Esophagus squamous epithelium (tissue), 5 donors: Measurements from ENCODE around the gene NPPA. TPM values are rescaled to one million over a fixed set of nuclear protein-coding genes. Genes with fewer than 3 reads are reported as not detected.

ENCODE experiments used
- DNase-seq: peaks from one replicate; lab custom pipeline; 2025; lab: John Stamatoyannopoulos, UW
- H3K27ac ChIP-seq, 4 donors: fragments of 200-600 bp; sonication (generic); one replicate each; pipeline ENCODE4 v1.5.1; 2016 to 2019; ENCODE audit warnings: mild to moderate bottlenecking in 1 of 4
- H3K27me3 ChIP-seq, 4 donors: fragments of 200-600 bp; sonication (generic); 1 replicate in 3 of 4; 2 replicates in 1 of 4; pipeline versions ENCODE4 v1.5.1 to v1.6.0; 2017 to 2021; ENCODE audit warnings: antibody characterized with exemption in 1 of 4
- H3K36me3 ChIP-seq, 3 donors: fragments of 200-600 bp; sonication (generic); one replicate each; pipeline ENCODE4 v1.5.1; 2016 to 2019
- H3K4me1 ChIP-seq, 3 donors: fragments of 200-600 bp; sonication (generic); one replicate each; pipeline ENCODE4 v1.5.1; 2017 to 2019
- H3K4me3 ChIP-seq, 4 donors: fragments of 200-600 bp; sonication (generic); 1 replicate in 3 of 4; 2 replicates in 1 of 4; pipeline ENCODE4 v1.5.1; 2016 to 2019; ENCODE audit warnings: mild to moderate bottlenecking in 2 of 4, moderate library complexity in 1 of 4
- H3K9me3 ChIP-seq, 3 donors: fragments of 200-600 bp; sonication (generic); one replicate each; pipeline ENCODE4 v1.5.1; 2016 to 2019
- POLR2A ChIP-seq, 4 donors: fragments of 450-650 bp; IDR thresholded peaks; one replicate each; pipeline ENCODE4 v1.6.1; 2017; ENCODE audit warnings: antibody characterized with exemption in 4 of 4, mild to moderate bottlenecking in 4 of 4, moderate library complexity in 3 of 4
- WGBS, 2 donors: methylation state at CpG; one replicate each; pipeline ENCODE4 v1.1.5; 2018; 5-methylcytosine and 5-hydroxymethylcytosine counted together
- intact Hi-C: fragments of 100-400 bp; cut with DNase I; formaldehyde crosslinking; loops from one replicate; pipeline ENCODE4 v1.15.0; 2022
- total RNA-seq, 4 donors: library from RNA; depleted of rRNA; stranded (reverse); fragments of >200 nt; gene quantifications; one replicate each; pipeline ENCODE4 v1.1.0, GENCODE V29; 2016
- TF ChIP-seq, protein P1 (sequence below), 6 experiments: fragments of 450-650 bp in 4 of 6; fragments of 200-600 bp in 2 of 6; sonication (generic) in 2 of 6; IDR thresholded peaks; one replicate each; pipeline ENCODE4 v1.5.1; 2016 to 2019; ENCODE audit warnings: antibody characterized with exemption in 6 of 6, mild to moderate bottlenecking in 4 of 6, moderate library complexity in 4 of 6
- donor health status: DM: yes; HTN: yes; CAD: no.

NPPA gene
- total RNA-seq, 4 donors from 2014 or later: not detected

DNA sequence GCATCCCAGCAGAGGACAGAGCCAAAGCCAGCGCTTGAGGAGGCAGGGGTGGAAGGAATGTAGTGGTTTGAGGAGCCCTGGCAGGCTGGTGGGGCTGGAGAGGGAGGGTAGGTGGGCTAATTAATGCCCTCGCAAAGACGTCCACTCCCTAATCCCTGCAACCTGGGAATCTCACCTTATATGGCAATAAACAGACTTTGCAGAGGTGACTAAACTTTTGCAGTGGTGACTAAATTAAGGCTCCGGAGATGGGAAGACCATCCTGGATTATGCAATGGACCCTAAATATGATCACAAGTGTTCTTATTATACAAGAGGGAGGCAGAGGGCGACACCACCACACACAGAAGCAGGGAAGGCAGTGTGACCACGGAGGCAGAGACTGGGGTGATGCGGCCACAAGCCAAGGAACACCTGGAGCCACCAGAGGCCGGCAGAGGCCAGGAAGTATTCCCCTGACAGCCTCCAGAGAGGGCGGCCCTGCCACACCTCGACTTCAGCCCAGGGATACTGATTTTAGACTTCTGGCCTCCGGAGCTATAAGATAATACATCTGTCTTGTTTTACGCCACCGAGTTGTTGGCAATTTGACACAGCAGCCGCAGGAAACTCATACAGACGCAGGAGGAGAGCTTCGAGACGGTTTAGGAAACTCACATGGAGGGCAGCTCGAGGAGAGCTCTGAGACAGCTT is 34.3 kb upstream of the NPPA start:
- Histone ChIP-seq H3K27ac (no peak overlapping the region), H3K36me3 (no peaks in the 10 kb centered on the region), H3K9me3 (no peaks in the 10 kb centered on the region), H3K27me3 (peaks cover 0 to 50% (median 0%) of the 10 kb centered on the region in 4 donors), H3K4me3 (no peak overlapping the region), H3K4me1 (peaks cover 0 to 12% (median 0%) of the 10 kb centered on the region in 3 donors)
- 72 to 79% methylated on average over 18 of the region's 18 CpGs for WGBS, 2 donors
- DNase-seq: no peak
- TF ChIP-seq, protein P1, sequence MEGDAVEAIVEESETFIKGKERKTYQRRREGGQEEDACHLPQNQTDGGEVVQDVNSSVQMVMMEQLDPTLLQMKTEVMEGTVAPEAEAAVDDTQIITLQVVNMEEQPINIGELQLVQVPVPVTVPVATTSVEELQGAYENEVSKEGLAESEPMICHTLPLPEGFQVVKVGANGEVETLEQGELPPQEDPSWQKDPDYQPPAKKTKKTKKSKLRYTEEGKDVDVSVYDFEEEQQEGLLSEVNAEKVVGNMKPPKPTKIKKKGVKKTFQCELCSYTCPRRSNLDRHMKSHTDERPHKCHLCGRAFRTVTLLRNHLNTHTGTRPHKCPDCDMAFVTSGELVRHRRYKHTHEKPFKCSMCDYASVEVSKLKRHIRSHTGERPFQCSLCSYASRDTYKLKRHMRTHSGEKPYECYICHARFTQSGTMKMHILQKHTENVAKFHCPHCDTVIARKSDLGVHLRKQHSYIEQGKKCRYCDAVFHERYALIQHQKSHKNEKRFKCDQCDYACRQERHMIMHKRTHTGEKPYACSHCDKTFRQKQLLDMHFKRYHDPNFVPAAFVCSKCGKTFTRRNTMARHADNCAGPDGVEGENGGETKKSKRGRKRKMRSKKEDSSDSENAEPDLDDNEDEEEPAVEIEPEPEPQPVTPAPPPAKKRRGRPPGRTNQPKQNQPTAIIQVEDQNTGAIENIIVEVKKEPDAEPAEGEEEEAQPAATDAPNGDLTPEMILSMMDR (IDR thresholded peaks at IDR 0.05): no peak
- no peak for TF ChIP-seq POLR2A (IDR thresholded peaks at IDR 0.05)
- intact Hi-C loops: no loop called here

DNA sequence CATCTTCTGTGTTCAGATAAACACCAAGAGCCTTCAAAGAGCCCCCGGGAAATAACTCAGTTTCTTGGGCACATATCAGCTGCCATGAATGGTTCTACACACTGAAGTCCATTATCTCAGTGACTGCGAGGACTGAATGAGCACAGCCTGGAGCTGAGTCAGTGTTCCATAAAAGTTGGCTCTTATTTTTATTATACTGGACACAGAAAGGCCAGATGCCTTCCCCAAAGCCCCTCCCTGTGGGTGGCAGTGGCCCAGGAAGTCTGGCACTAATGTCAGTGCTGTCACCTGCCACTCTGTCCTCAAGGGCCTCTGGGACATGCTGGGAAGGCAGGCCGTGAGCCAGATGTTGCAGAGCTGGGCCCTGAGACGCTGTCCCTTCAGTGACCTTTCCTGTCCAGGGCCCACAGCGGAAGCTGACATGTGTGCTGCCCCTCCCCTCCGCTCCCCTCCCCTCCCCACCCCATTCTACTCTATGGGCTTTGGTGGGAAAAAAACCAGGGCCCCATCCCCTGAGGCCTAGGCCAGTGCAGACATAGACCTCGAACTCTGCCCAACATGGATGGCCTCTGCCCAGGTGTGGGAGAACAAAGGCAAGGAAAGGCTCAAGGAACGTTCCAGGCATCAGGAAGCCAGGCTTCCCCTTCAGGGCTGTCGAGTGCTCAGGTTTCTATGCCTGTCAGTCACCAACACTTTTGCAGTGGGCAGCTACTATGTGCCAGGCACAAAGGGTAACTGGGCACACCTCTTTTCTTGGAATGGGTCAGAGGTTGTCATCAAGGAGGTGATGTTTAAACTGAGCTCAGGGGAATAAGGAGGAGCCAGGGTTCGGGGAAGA is 33.5 kb upstream of the NPPA start:
- no peaks in the 10 kb centered on the region for H3K9me3 ChIP-seq
- H3K4me1 ChIP-seq: peaks cover 0 to 12% (median 0%) of the 10 kb centered on the region in 3 donors
- DNase-seq: no peak
- no peak overlapping the region for H3K4me3 ChIP-seq
- H3K27ac ChIP-seq: no peak overlapping the region
- no peaks in the 10 kb centered on the region for H3K36me3 ChIP-seq
- H3K27me3 ChIP-seq: peaks cover 0 to 57% (median 0%) of the 10 kb centered on the region in 4 donors
- 33 to 50% methylated on average over 5 to 8 of the region's 10 CpGs for WGBS, 2 donors
- TF ChIP-seq POLR2A (IDR thresholded peaks at IDR 0.05): no peak
- TF ChIP-seq, protein P1 (IDR thresholded peaks at IDR 0.05): no peak
- intact Hi-C loops: no loop called here

DNA sequence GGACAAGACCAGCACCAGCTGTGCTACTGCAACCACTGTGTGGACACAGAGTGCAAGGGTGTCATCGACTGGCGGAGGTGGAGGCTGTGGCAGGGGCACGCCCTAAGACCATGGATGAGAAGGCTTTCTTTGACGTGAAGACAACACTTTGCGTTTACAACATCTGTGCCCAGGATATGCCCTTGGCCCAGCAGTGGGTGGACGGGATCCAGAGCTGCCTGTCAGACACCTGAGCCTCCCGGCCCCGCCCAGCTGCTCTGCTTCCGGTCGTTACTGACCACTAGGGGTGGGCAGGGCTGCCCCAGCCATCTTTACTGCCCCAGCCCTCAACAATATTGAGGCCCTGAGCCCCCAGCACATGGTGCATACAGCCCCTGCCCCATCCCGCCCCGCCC is 32.6 kb upstream of the NPPA start:
- Histone ChIP-seq H3K36me3 (no peaks in the 10 kb centered on the region), H3K4me1 (peaks cover 0 to 12% (median 0%) of the 10 kb centered on the region in 3 donors), H3K9me3 (no peaks in the 10 kb centered on the region), H3K27me3 (peaks cover 0 to 64% (median 0%) of the 10 kb centered on the region in 4 donors), H3K4me3 (no peak overlapping the region), H3K27ac (no peak overlapping the region)
- intact Hi-C loops: no loop called here
- no peak for DNase-seq
- TF ChIP-seq, protein P1 (IDR thresholded peaks at IDR 0.05): no peak
- no peak for TF ChIP-seq POLR2A (IDR thresholded peaks at IDR 0.05)
- 63% methylated on average over 10 of the region's 12 CpGs; no CpG with 5 or more reads in 1 of the 2 donors for WGBS, 2 donors

DNA sequence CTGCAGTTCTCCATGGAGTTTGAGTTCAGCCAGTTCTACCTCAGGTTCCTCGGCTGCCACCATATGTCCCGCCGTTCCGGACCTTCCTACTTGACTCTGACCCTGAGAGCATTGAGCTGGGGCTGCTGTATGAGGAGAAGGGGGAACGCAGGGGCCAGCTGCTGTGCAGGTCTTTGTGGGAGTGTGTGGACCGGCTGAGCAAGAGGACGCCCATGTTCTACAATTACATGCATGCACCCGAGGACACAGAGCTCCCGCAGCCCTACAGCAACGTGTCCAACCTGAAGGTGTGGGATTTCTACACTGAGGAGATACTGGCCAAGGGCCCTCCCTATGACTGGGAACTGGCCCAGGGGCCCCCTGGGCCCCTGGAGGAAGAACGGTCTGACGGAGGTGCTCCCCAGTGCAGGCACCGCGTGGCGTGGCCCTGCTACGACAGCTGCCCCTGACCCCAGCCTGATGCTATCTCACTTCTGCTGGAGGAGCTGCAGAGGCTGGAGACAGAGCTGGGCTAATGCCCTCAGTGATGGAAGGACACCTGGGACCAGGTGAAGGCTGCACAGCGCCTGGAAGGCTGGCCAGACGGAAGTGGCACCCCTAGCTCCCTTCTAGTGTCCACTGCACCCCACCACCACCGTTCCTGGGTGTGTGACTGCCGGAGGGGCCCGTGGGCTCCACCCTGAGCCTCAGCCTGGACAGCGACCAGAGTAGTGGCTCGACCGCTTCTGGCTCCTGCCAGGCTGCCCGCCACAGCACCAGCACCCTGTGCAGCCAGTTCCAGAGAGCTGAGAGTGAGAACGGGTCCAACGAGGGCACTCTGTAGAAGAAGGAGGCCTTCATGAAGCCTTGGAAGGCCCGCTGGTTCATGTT is 32.0 kb upstream of the NPPA start:
- 59 to 71% methylated on average over 5 to 11 of the region's 28 CpGs for WGBS, 2 donors
- no peak for DNase-seq
- Histone ChIP-seq H3K27me3 (peaks cover 0 to 70% (median 0%) of the 10 kb centered on the region in 4 donors), H3K36me3 (no peaks in the 10 kb centered on the region), H3K27ac (no peak overlapping the region), H3K9me3 (no peaks in the 10 kb centered on the region), H3K4me3 (no peak overlapping the region), H3K4me1 (peaks cover 0 to 12% (median 0%) of the 10 kb centered on the region in 3 donors)
- intact Hi-C loops: no loop called here
- TF ChIP-seq, protein P1 (IDR thresholded peaks at IDR 0.05): no peak
- TF ChIP-seq POLR2A (IDR thresholded peaks at IDR 0.05): no peak
